Loucy (cell line): Measurements from ENCODE around the gene ARMH4.
"Not testable (repeated sequence)": the region's sequence is repeated elsewhere in the genome, so short reads cannot be mapped to it uniquely, and the experiment has no call there.

Experiments used
- CTCF ChIP-seq: fragments of 200-600 bp; sonication (generic); conservative IDR thresholded peaks from 2 replicates; pipeline ENCODE4 v1.5.1; 2014; ENCODE audit warnings: mild to moderate bottlenecking, antibody characterized with exemption, low read length
- EZH2phosphoT487 ChIP-seq: fragments of 200-600 bp; IDR thresholded peaks from 2 replicates; pipeline ENCODE4 v1.6.1; 2018; ENCODE audit warnings: antibody characterized with exemption, mild to moderate bottlenecking, moderate library complexity, borderline replicate concordance

- TF ChIP-seq CTCF, EZH2phosphoT487: not testable (repeated sequence)
Observed at GRCh38 chr14:58122546-58122945, 29.5 kb downstream of the ARMH4 start.
